Measurements from ENCODE around the gene KCNJ16.

The KCNJ16 gene

GRCh38 chr17:70070305-70071027 lies 4.6 kb upstream of the KCNJ16 start:
- DNase-seq: no peak

GRCh38 chr17:70071127-70071526 lies 3.9 kb upstream of the KCNJ16 start:
- no peak for DNase-seq

GRCh38 chr17:70071620-70072019 lies 3.4 kb upstream of the KCNJ16 start:
- no peak for DNase-seq

- DNase-seq: no peak
These were observed 2.3 kb upstream of the KCNJ16 start for GRCh38 chr17:70072546-70073309.

- DNase-seq: no peak
These were observed 1.7 kb upstream of the KCNJ16 start for GRCh38 chr17:70073310-70073709.

- no peak for DNase-seq
These were observed 1.2 kb upstream of the KCNJ16 start for GRCh38 chr17:70073799-70074198.

GRCh38 chr17:70074236-70074830 lies 692 bp upstream of the KCNJ16 start:
- no peak for DNase-seq

GRCh38 chr17:70076189-70076588 lies 1.2 kb downstream of the KCNJ16 start:
- DNase-seq: no peak

GRCh38 chr17:70076831-70077230 lies 1.8 kb downstream of the KCNJ16 start:
- no peak for DNase-seq

- no peak for DNase-seq
These were observed 3.5 kb downstream of the KCNJ16 start for GRCh38 chr17:70078549-70078948.

- DNase-seq: no peak
These were observed 4.0 kb downstream of the KCNJ16 start for GRCh38 chr17:70078994-70079531.

- DNase-seq: no peak
These were observed 5.7 kb downstream of the KCNJ16 start for GRCh38 chr17:70080541-70081347.

- no peak for DNase-seq
These were observed 6.9 kb downstream of the KCNJ16 start for GRCh38 chr17:70081885-70082284.

- no peak for DNase-seq
These were observed 9.5 kb downstream of the KCNJ16 start for GRCh38 chr17:70084476-70084875.

GRCh38 chr17:70086516-70086915 lies 11.5 kb downstream of the KCNJ16 start:
- no peak for DNase-seq

GRCh38 chr17:70089513-70090148 lies 14.6 kb downstream of the KCNJ16 start:
- DNase-seq: no peak

GRCh38 chr17:70091005-70091568 lies 16.1 kb downstream of the KCNJ16 start:
- DNase-seq: no peak

GRCh38 chr17:70091696-70092095 lies 16.7 kb downstream of the KCNJ16 start:
- DNase-seq: no peak

- no peak for DNase-seq
These were observed 18.1 kb downstream of the KCNJ16 start for GRCh38 chr17:70093163-70093562.

GRCh38 chr17:70095455-70095854 lies 20.4 kb downstream of the KCNJ16 start:
- DNase-seq: no peak

- DNase-seq: no peak
These were observed 21.8 kb downstream of the KCNJ16 start for GRCh38 chr17:70096861-70097260.

- no peak for DNase-seq
These were observed 23.0 kb downstream of the KCNJ16 start for GRCh38 chr17:70098030-70098429.
